PC-3 (cell line): ENCODE measurements around the gene LACRT.

Experiments used
- CTCF ChIP-seq: fragments of 300-600 bp; sonication (generic); conservative IDR thresholded peaks from 2 replicates; pipeline ENCODE4 v1.5.1; 2017; ENCODE audit warnings: antibody characterized with exemption, low read depth, mild to moderate bottlenecking, low read length
- EZH2 ChIP-seq: fragments of 300-600 bp; sonication (generic); IDR thresholded peaks from one replicate; pipeline ENCODE4 v1.6.1; 2017; ENCODE audit warnings: antibody characterized with exemption, mild to moderate bottlenecking, low read length; ENCODE audit not compliant: unreplicated experiment
- EZH2phosphoT487 ChIP-seq: fragments of 300-600 bp; sonication (generic); IDR thresholded peaks from 2 replicates; pipeline ENCODE4 v1.6.1; 2018; ENCODE audit warnings: mild to moderate bottlenecking, antibody characterized with exemption, low read length, borderline replicate concordance

DNA sequence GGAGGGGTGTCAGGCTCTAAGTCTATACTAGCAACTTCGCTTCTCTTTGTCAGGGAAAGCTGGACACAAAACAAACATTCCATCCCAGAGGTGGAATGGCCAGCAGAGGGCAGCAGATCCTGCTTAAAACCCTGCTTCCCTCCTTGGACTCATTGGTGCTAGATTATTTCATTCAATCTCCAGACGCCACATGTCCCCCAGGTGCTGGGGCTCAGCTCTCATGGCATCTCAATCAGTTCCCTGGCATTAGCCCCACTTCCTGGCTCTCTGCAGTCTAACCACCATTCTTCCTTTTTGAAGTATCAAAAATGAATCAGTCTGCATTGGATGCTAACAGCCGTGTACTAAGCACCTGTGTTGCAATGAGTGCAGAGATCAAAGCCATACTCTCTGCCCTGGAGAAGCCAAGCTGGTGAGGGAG lies 38.2 kb downstream of the LACRT start:
- no peak for TF ChIP-seq EZH2phosphoT487
- TF ChIP-seq CTCF, result peak; percentile 84
- TF ChIP-seq EZH2, result no peak
